Measurements from ENCODE around the gene PCP2. TPM values are rescaled to one million over a fixed set of nuclear protein-coding genes. Genes with fewer than 3 reads are reported as not detected.

The PCP2 gene
- total RNA-seq, 1 experiment from 2014 or later = not detected

DNA sequence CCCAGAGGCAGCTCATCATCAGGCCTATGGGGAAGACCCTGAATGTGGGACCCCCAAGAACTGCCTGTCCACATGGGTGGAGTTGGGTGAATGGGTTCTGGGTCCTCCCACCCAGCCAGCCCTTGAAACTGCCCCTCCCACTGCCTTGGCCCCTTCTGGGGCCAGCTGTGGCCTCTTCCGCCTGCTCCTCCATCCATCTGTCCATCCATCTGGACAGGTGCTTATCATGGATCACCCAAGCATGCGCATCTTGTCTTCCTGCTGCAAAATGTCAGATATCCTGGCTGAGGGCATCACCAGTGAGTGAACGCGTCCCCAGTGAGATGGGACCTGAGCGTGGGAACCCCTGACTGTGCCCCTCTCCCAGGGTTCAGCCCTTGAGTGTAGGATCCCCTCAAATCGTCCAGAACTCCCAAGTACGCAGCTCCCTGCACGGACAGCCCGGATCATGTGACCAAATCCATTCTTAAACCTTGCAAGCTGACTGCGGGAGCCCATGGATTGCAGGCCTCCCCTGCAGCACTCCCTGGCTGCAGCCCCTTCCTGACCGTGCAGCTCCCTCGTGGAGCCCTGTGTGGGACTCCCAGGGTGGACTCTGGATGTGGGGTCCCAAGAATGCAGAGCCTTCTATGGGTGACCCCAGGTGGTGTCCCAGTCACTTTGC lies 5.4 kb upstream of the PCP2 start:
- no peak for DNase-seq (ENCODE audit: low read depth)

DNA sequence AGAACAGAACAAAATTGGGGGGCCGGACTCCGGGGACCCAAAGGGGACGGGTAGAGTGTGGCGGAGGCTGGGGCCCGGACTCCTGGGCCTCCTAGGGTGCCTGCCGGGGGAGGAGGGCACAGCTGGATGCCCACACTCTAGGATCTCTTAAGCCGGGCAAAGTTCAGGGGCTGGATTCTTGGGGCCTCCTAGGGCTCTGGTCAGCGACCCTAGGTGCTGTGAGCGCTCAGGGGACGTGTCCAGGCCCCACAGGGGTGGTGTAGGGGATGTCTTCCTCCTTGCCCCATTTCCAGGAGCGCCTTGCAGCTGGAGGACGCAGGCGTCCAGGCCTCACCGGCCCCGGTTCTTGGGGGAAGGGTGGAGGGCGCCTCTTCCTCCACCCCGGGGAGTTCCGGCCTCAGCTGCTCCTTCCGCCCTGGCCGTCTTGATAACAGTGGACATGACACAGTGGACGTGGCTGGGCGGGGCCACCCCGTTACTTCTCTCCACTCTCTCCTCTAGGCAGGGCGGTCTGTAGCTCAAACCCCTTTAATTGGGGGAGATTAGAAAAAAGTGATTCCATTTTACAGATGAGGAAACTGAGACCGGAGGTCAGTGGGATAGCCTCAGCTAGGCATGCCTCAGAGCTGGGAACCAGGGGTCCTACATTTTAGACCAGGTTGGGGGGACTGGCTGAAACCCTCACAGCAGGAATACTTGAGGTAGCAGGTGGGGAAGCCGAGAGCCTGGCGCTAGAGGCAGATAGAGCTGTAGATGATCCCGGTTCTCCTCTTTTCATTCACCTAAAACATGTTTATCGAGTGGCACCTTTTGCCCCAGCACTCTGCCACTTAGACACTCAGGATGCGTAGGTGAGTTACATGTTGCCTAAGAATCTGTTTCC lies 4.1 kb upstream of the PCP2 start:
- no peak for DNase-seq (ENCODE audit: low read depth)

DNA sequence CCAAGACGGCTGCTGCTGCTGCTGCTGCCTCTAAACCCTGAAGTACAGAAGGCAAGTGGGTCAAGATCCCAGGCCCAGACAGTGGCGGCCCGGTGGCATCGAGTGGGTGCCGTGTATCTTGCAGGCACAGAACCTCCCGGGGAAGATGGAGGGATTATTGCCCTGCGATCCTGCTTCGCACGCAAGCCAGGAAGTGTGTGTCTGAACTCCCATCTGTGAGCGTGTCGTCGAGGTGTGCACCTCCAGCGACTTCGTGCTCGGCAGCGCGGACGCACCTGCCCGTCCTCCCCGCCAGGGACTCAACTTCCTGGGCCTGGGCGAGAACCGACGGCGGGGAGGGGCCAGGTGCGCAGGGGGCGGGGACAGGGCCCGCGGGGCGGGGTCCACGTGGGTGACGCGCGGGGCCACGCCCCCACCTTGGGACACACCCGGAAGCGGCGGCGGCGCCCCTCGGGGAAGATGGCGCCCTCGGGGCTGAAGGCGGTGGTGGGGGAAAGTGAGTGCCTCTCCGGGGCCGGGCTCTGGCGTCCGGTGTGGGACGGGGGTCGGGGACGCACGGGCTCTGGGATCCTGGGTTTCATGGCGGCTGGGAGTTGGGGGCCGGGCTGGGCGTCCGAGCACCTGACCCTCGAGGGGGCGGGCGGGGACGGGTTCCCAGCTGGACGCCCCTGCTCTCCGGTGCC lies 3.3 kb upstream of the PCP2 start, which contains the start of gene STXBP2:
Gene STXBP2, plus strand, starts transcription at position 420 of the 683 bp plus-strand sequence. Its CDS starts 40 bp downstream, at position 460.
- no peak for DNase-seq (ENCODE audit: low read depth)

DNA sequence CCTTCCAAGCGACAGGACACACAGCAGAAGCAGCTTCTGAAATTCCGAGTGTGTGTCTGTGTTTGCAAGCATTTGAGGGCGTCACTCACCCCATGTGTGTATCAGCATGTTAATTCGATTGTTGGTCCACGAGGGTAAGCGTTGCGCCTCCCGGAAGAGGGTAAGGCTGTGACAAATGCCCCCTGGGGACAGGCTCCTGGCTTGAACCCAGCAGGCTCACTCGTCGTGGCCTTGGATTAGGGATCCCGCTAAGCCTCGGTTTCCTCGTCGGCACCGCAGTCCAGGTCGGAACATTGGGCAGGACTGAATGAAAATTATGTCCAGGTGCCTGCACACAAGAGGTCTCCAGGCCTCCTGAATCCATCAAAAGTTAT lies 2.8 kb upstream of the PCP2 start:
- DNase-seq (ENCODE audit: low read depth) = no peak

DNA sequence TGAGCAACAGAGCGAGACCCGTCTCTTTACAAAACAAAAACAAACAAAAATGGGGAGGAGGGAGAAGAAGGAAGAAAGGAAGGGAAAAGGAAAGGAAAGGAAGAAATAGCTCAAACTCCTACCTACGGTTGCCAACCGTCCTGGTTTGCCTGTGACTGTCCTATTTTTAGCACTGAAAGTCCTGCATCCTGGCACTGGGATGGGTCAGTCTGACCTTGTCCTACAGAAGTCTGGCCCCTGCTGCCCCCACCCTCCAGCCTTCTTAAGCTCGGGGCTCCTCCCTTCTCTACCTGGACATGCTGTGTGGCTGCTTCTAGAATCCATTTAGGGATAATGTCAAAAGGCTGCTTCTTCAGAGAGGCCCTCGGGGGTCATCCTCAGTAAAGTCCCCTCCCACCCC lies 2.2 kb upstream of the PCP2 start:
- DNase-seq (ENCODE audit: low read depth) = no peak

DNA sequence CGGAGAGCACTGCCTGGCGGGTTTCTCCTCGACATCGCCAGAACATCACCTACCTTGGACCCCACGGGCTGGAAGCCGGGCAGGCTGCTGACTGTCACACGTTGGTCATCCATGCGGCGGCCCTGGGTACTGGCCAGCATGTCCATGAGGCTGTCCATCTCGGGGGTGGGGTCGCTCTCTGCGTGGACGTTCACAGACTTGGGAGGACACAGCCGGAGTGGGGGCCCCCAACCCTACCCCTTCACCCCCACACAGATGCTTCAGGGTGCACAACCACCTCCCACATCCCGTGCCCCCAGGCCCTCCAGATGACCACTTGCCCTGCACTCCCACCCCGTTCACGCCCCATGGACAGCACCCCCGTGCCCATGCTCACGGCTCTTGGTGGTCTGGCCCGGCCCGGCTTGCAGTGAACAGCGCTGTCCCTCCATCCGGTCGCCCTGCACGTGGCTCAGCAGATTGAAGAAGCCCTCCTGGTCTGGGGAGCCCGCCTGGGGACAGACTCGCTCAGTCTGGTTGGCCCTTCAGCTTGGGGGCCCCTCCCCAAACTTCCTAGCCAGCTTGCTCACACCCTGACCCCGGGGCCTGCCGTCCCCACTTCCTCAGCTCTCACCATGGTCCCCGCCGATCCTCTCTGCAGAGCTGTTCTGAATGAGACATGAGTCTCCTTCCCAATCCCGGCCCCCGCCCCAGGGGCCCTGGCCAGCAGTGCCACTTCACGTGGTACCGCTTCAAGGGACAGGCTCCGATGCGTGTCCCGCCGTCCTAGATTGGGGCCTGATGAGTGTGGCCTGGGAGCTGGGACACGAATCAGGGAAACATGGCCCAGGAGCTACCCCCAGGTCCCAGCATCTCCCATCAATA lies 947 bp downstream of the PCP2 start:
- DNase-seq (ENCODE audit: low read depth) = no peak

DNA sequence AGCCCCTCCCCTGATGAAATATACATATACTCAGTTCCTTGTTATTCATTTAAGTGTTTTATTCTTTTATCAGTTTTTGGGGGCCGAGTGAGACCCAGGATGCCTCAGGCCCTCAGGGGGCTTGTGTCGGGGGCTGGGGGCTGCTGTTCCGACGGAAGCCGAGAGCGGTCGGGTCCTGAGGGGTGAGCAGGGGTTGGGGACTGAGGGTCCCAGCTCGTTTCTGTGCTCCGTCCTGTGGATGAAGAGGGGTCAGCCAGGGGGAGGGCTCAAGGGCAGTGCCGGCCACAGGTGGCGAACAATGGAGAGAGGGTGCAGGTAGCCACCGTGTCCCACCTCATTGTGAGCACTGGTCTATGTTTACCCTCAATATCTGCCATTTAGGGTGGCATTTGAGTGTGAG lies 1.9 kb downstream of the PCP2 start:
- no peak for DNase-seq (ENCODE audit: low read depth)

DNA sequence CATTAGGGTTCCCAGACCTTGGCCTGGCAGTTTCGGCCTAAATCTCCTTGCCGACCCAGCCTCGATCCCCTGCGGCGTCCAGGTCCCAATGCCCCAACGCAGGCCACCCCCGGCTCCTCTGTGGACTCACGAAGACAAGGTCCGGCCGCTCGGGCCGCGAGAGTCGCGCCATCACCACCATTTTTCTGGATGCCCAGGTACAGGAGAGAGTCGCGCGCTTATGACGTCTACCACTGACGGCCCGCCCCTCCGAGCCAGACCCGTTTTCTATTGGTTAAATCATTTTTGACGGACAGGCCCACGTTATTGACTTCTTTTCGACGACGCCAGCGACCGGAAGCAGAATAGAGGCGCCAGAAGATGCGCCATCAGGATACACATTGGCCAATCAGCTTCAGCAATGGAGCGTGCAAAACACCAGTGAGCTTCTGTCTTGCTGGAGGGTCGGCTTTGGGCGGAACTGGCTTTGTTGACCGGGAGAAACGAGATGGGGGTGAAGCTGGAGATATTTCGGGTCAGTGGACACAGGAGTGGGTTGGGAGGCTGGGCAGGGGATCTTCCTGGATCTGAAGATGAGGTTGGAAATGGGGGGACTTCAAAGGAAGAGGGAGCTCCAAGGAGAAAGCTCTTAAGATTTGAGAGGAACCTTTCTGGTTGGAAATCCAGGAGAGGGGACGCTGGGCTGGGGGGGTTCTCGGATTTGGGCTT lies 4.0 kb downstream of the PCP2 start, which contains the start of the genes PET100 and XAB2:
Gene PET100, plus strand, starts transcription at position 447 of the 708 bp plus-strand sequence. Its CDS starts 41 bp downstream, at position 488.
Gene XAB2, minus strand, starts transcription at position 199 of the 708 bp plus-strand sequence. Its CDS starts 18 bp downstream, at position 181.
- peak; percentile 97 for DNase-seq (ENCODE audit: low read depth)

DNA sequence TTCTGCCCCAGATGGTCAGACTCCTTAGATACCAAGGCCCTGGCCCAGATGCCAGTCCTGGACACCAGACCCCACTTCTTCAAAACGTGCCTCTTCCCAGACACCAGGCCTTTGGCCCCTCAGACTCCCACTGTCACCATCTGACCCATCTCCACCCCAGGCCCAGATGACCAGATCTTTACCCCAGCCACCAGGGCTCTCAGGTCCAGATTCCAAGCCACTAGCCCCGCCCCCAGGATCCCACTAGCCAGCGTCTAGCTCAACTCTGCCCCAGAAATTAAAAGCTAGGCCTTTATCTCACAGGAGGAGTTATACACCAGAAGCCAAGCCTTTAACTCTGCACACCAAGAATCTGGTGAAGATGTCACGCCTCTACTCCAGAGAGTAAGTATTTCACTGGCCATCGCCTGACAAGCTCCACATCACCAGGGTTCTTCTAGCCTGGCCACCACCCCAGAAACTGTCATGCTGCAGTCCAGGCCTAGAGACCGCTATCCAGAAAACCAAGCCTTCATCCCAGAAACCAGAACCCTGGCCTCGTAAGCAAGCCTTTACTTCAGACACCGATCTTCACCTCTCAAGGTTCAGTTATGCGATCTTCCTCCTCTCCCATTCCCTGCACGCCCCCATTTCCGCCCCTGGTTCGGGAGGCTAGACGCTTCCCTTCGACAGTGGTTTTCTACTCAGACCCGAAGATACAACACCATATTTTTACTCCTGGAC lies 4.8 kb downstream of the PCP2 start:
- no peak for DNase-seq (ENCODE audit: low read depth)

DNA sequence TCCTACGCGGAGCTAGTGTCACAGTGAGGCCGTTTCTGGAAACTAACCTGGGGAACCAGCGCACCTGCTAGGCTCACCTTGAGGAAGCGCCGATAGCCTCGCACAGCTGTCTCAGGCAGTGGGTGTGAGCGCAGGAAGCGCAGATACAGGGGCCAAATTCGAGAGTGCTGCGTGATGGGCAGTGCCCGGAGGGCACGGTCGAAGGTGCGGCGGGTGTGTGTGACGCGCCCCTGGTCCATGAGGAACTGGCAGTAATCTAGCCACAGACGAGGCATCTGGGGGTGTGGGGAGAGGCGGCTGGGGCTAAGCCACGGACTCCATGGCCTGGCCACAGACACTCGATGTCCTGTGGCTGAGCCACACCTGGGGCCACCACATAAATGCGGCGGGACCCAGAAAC lies 6.4 kb downstream of the PCP2 start:
- no peak for DNase-seq (ENCODE audit: low read depth)

DNA sequence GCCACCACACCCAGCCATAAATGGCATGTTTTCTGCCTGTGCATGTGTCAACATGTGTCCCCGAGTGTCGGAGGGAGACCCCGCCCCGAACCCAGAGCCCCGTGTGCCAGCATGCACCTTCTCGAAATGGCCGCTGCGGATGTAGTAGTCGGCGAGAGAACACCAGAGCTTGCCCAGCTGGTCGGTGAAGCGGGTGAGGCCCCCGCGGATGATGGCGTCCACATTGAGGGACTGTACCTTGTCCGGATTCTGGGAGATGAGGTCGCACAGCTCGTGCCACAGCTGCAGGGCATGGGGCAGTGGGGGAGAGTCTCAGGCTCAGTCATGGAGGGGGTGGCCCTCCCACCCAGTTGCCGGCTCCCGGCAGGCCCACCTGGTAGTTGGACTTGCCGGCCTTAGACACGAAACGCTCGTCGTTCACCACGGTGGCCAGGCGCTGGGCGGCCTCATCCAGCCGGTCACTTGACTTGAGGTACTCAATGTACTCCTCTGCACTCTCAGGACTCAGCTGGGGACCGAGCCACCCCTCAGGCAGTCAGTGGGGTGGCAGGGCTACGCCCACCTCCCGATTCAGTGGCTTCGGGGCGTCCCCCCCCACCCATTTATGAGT lies 7.7 kb downstream of the PCP2 start:
- DNase-seq (ENCODE audit: low read depth) = no peak

DNA sequence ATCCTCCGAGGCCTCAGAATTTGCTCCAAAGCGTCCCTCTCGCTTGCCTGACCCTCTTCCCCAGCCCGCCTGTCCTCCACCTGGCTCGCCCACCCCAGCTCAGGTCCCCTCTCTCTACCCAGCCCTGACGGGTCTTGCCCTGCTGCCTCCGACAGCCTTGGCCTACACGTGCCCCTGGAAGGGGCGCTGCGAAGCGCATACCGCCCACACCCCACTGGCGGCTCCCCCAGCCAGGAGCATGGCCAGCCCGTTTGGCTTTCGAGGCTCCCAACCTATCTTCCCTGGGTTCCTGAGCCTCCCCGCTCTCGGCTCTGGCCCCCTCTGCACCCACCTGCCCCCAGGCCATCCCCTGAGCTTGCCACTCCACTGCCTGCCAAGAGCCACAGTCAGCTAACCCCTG lies 8.7 kb downstream of the PCP2 start:
- no peak for DNase-seq (ENCODE audit: low read depth)

DNA sequence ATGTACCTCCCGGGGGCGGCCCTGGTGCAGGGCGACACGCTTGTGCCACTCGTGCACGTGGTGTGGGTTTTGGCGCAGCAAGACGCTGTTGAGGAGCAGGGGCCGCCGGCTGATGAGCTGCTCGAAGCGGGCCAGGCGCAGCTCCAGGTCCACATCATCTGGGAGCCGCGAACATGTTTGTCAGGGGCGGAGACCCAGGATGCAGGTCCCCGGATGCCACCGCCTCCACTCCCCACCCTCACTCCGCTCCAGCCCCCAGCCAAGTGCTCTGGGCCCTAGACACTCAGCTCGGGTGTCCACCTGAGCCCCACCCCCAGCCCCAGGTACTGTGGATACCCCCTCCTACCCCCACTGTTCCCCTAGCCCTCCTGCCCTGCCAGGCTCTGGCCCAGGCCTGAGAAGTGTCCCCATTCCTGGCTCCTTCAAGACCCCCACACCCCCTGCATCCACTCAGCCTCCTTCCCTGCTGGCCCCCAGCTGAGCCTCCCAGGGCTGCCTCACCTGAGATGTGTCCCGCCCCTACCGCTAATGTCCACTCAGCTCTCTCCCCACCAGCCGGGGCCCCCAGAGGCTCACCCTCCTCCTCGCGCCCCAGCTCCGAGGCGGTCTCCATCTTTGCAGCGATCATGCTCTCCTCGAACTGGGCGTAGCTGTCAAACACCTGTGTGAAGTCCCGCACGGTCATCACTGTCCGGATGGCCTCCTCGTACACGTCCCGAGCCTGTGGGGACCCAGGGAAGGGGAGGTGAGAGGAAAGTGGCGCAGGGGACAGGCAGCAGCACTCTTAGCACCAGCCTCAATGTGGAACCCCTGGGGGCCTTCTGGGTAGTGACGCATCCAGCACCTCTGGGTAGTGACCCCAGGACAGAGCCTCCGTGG lies 9.6 kb downstream of the PCP2 start:
- DNase-seq (ENCODE audit: low read depth) = no peak

DNA sequence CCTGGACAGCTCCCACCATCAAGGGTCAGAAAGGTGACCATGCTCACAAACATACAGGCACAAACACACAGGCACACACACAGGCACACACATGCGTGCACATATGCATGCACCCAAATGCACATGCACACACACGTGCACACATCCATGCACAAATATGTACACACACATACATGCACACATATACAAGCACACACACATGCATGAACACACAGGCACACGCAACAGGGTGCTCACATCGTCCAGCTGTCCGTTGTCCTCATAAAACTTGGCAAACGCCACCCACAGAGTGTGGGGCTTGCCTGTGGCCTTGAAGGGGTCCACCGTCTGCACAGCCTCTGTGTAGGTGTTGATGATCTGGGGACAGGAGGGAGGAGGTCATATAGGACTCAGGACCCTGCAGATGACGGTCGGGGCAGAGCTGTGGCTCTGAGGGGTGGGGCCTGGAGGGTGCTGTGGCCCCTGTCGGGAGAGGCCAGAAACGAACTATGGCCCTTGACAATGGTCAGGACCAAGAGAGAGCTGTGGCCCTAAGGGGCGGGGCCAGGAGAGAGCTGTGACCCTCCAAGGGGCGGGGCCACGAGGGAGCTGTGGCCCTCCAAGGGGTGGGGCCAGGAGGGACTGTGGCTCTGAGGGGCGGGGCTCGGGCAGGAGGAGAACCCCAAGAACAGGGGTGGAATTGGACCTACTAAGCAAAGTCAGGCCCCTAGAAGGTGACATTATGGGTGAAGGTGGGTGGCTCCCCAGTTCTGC lies 10.4 kb downstream of the PCP2 start:
- no peak for DNase-seq (ENCODE audit: low read depth)

DNA sequence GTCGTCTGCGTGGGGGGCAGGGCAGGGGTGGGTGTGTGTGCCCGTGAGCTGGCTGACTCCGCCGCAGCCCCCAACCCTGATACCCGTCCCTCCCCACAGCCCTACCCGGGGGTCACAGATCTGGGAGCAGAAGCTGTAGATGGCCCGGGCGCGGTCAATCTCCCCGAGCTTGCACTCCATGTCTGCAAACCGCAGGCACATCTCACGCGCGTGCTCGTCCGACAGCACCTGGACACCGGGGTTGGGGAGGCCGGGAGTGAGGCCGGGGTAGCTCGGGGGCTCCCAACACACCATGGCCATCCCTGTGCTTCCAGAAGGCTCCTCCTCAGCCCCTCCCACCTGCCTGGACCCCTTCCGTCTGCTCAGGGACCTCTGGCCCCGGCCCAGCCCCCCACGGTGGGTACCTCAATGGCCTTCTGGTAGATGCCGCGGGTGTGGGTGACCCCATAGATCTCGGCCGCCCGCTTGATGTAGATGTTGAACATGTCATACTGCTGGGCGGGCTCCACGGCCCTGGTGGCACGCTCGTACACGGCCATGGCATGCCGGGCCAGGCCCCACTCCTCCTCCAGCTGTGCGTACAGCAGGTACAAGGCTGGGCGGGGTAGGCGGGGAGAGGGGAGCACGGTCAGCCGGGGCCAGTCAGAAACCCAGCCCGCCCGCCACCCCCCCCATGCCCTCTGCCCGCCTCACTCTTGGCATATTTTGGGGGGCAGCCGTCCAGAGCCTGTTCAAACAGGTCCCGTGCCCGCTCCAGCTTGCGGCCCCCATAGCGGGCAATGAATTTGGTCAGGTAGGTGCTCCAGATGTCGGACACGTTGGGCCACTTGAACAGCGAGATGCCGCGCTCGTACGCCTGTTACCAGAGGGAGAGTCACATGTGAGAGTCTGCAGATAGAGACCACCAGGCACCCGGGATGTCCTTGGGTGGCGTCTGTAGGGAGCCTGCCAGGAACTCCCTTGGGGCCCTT lies 12.8 kb downstream of the PCP2 start:
- DNase-seq (ENCODE audit: low read depth) = no peak

All from HT1080 (cell line).